ENCODE measurements around the gene GNG3.
"Not testable (repeated sequence)": the region's sequence is repeated elsewhere in the genome, so short reads cannot be mapped to it uniquely, and the experiment has no call there.

Gene GNG3

DNA sequence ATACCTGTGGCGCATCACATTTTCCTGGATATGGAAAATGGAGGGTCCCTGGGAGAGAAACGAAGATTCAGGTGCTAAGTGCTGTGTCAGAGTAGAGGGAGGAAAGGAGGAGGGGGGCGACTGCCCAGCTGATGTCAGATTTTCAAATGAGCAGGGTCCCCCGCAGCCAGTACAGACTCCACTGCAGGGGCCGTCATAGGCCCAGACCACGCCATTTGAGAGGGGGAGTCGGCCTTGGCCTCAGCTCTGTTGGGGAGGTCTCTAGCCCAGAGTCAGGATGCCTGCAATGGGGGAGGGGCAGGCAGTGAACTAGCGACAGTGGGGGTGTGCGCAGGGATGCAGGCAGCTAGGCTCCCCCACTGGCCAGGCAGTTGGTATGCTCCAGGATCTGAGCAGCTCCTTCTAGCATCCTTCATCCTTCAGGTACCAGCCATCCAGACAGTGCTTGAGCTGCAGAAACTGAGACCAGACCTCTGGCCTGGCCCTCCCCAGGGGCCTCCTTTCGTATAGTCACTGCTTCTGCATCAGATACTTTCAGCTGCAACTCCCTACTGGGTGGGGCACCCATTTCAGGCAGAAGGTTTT is at the start of gene GNG3, which contains the start of gene BSCL2:
Gene GNG3, plus strand, starts transcription at position 400 of the 585 bp plus-strand sequence. CDS start 620 bp downstream, outside the sequence.
Gene BSCL2, minus strand, starts transcription at position 148 of the 585 bp plus-strand sequence. CDS start 229 bp downstream, outside the sequence.
- DNase-seq (ENCODE audit: low spot score), result no peak
- FAIRE-seq, result no peak

DNA sequence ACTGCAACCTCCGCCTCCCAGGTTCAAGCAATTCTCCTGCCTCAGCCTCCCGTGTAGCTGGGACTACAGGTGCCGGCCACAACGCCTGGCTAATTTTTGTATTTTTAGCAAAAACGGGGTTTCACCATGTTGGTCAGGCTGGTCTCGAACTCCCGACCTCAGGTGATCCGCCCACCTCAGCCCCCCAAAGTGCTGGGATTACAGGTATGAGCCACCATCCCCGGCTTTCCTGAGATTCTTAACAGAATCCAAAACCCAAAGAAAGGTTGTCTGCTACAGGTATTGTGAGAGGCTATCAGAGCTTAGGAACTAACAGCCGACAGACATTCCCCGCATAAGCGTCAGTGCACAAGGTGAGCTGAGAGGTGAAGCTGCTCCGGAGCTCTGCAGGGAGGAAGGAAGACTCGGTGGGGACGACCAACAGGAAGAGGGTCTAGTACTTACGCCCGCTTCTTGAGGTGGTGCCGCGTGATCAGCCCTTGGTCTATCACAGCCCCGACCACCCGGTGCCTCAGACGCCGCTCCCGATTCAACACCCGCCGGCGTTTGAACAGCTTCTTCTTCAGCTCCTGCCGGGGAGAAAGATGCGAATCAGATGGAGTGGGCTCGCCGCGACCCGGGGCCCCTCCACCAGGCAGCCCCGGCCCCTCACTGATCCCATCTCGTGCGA is 42.9 kb upstream of the GNG3 start:
- DNase-seq (ENCODE audit: low spot score), result peak; percentile 57
- no peak for FAIRE-seq

DNA sequence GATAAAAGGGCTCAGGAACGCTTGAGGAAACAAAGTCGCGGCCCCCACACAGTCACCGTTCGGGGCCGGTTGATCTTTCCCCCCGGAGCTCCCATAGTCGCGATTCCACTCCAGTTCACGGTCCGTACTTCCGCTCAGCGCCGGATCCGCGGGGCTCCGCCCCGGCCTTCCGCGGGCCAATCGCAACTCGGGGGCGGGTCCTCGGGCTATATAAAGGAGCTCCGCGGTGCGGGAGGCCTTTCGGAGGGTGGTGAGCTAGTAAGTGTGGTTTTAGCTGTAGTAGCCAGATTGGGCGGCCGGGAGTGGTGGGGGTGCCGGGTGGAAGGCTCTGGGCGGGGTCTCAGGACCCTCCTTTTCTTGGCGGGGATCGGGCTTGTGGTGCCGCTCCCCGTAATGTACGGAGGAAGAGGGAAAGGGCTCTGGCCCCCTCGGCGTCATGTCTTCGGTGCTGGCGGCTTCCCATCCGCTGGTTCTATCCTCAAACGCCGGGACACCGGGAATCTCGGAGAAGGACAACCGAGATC is 42.3 kb upstream of the GNG3 start, which contains the start of the genes C11orf98 and CSKMT:
Gene C11orf98, minus strand, starts transcription at position 136 of the 524 bp plus-strand sequence. Its CDS starts 41 bp downstream, at position 95.
Gene CSKMT, plus strand, starts transcription at position 238 of the 524 bp plus-strand sequence. CDS start 568 bp downstream, outside the sequence.
- FAIRE-seq, result no peak
- peak; percentile 96 for DNase-seq (ENCODE audit: low spot score)

DNA sequence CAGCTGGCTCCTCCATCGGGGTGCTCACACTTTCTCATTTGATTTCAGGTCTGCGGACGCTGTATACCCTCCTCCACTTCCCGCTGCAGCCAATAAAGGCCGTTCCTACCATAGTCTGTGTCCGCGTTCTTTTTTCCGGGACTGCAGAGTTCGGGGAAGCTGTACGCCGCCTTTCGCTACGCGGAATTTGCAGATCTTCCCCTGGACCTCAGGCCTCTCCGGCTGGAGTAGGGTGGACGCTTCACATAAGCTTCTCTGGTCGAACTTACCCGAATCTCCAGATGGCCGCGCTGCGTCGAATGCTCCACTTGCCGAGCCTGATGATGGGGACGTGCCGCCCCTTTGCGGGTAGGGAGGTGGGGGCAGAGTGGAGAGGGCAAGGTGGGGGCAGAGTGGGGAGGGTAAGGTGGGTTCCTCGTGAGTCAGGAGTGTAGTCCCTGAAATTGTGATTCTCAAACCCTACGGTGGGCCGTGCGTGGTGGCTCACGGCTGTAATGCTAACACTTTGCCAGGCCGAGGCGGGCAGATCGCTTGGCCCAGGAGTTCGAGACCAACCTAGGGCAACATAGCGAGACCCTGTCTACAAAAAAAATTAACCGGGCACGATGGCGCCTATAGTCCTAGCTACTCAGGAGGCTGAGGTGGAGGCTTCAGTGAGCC is 41.7 kb upstream of the GNG3 start:
- no peak for DNase-seq (ENCODE audit: low spot score)
- no peak for FAIRE-seq

DNA sequence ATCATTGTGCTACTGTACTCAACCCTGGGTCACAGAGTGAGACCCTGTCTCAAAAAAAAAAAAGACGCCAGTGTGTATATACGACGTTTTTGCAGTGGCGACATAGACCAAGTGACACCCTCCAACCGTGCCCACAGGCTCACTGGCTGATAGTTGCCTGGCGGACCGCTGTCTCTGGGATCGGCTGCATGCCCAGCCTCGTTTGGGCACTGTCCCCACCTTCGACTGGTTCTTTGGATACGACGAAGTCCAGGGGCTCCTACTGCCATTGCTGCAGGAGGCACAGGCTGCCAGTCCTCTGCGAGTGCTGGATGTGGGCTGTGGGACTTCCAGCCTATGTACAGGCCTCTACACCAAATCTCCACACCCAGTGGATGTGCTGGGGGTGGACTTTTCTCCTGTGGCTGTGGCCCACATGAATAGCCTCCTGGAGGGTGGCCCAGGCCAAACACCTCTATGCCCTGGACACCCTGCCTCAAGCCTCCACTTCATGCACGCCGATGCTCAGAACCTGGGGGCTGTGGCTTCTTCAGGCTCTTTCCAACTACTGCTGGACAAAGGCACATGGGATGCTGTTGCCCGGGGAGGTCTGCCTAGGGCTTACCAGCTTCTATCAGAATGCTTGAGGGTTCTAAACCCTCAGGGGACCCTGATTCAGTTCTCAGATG is 41.1 kb upstream of the GNG3 start:
- DNase-seq (ENCODE audit: low spot score) (no peak), FAIRE-seq (no peak)

DNA sequence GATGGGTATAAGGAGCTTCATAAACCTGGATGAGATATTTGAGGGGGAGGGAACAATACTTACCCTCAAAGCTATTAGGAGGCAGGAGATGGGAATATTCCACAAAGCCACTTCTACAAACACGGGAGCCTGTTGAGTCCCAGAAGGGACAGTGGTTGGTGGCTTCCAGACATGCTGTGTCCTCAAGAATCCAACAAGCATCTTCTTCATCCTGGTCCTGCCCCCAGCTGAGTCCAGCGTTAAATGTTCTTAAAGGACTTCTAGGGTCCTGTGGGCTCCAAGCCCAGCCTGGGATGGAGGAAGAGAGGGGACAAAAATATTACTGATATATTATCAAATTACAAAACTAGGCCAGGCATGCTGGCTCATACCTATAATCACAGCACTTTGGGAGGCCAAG is 40.0 kb upstream of the GNG3 start:
- DNase-seq (ENCODE audit: low spot score) (no peak), FAIRE-seq (no peak)

DNA sequence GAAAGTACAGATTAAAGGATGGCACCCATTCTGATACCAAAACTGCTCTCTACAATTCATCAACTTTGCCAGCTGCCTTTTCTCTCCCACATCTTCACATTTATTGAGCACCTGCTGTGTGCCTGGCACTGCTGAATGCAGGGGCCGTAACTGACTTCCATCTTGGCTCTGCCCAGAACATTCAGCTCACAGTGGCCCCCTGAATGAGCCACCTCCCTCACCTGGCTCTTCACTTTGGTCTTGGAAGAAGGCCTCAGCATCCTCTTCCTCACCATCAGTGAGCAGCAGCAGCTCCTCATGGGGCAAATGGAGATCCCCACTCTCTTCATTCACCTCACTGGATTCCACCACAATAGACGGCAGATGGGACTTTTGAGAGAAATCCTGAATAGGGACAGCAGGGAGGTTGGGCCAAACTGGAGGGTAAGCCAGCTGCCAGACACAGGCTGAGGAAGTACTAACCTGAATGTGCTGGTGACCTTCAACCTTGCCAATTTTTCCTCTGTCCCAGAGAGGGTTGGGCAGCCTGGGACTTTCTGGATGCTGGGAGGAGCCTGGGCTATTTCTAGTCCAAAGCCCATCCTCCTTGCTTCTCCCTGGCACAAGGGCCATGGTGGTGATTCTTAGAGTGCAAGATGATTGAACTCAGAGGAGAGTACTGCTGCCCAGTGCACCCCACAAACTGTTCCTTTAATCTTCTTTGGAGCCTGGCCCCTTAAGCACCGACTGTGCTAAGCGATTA is 37.9 kb upstream of the GNG3 start:
- FAIRE-seq (no peak), DNase-seq (ENCODE audit: low spot score) (no peak)

DNA sequence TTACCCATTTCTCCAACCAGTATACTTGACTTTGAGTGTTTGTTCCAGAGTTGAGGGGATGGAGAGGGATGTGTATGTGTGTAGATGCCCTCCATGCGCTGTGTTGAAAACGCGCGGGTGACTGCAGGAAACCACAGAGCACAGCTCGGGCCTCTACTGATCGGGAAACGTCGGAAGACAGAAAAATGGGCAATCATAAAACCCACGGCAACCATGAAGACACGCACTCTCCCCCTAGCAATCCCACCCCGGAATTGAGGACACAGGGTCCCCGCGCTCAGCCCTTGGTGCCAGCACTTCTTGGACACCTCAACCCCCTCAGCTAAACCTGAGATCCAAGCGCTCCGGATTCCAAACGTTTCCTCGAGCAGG is 36.3 kb upstream of the GNG3 start:
- DNase-seq (ENCODE audit: low spot score), result no peak
- no peak for FAIRE-seq

DNA sequence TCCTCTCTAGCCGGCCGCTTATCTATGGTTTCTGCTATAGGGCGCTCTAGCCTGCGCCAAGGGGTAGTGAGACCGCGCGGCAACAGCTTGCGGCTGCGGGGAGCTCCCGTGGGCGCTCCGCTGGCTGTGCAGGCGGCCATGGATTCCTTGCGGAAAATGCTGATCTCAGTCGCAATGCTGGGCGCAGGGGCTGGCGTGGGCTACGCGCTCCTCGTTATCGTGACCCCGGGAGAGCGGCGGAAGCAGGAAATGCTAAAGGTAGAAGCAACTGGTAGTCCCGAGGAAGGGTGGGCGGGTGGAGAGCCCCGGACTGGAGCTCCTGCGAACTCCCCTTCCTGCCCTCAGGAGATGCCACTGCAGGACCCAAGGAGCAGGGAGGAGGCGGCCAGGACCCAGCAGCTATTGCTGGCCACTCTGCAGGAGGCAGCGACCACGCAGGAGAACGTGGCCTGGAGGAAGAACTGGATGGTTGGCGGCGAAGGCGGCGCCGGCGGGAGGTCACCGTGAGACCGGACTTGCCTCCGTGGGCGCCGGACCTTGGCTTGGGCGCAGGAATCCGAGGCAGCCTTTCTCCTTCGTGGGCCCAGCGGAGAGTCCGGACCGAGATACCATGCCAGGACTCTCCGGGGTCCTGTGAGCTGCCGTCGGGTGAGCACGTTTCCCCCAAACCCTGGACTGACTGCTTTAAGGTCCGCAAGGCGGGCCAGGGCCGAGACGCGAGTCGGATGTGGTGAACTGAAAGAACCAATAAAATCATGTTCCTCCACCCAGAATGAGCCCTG is 35.7 kb upstream of the GNG3 start, which contains the start of the genes LBHD1 and UQCC3:
Gene LBHD1, minus strand, starts transcription at position 660 of the 782 bp plus-strand sequence. CDS start 2,236 bp downstream, outside the sequence.
Gene UQCC3, plus strand, starts transcription at position 66 of the 782 bp plus-strand sequence. Its CDS starts 73 bp downstream, at position 139.
- DNase-seq (ENCODE audit: low spot score), result peak; percentile 80
- no peak for FAIRE-seq

DNA sequence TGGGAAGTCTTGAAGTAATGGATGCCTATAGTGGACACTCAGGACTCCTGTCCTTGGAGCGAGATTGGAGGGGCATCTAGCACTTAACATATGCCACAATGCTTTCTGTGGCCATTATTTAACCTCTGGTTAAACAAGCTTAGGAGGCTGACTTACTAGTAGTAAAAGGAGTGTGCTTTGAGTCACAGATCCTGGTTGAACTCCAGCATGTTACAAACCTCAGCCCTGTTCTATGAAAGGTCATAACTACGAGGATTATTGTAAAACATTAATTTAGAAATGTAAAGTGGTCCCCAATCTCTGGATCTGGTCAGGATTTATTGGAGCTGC is 34.3 kb upstream of the GNG3 start:
- DNase-seq (ENCODE audit: low spot score), result no peak
- no peak for FAIRE-seq

DNA sequence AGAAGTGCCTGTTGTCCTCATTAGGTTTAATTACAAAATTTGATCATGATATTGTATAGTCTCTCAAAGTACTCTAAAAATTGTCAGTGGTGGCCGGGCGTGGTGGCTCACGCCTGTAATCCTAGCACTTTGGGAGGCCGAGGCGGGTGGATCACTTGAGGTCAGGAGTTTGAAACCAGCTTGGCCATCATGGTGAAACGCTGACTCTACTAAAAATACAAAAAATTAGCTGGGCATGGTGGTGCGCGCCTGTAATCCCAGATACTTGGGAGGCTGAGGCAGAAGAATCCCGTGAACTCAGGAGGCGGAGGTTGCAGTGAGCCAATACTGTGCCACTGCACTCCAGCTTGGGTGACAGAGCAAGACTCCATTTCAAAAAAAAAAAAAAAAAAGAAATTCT is 32.1 kb upstream of the GNG3 start:
- FAIRE-seq; DNase-seq (ENCODE audit: low spot score): not testable (repeated sequence)

DNA sequence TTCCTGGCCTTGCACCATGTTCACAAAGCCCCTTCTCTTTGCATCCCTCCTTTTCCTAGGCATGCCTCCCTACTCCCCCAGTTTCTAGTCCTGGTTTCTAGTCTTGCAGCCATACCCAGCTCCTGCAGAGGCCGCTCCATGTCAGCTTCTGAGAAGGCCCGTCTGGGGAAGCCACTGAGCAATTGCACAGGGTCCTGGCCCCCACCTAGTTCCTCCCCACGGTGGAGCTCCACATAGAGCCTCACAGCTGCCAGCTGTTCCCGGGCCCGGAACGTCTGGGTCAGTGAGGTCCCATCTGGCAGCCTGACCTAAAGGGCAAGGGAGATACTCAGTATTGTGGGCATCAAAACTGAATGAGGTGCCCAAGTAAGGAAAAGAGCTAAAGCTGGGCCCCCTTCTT is 30.8 kb upstream of the GNG3 start:
- FAIRE-seq, result no peak

DNA sequence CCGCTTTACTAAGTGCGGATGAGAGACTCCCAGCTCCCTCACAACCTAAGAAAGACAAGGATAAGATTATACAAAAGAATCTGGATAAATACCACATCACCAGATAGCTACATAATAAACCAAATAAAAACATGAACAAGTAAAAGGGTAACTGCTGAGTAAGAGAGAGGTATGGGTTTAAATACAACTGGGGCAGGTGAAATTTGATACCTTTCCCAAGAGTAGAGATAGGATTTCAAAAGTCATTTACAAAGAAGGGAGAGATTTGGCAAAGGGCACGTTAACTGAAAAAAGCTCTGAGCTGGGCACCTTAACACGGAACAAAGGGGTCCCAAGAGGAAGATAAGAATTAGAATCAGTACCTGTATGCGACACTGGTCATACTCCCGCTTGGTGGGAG is 30.3 kb upstream of the GNG3 start:
- FAIRE-seq (no peak), DNase-seq (ENCODE audit: low spot score) (no peak)

More for the DNA sequence above, 30.8 kb upstream of the GNG3 start:
- no peak for DNase-seq (ENCODE audit: low spot score)

DNA sequence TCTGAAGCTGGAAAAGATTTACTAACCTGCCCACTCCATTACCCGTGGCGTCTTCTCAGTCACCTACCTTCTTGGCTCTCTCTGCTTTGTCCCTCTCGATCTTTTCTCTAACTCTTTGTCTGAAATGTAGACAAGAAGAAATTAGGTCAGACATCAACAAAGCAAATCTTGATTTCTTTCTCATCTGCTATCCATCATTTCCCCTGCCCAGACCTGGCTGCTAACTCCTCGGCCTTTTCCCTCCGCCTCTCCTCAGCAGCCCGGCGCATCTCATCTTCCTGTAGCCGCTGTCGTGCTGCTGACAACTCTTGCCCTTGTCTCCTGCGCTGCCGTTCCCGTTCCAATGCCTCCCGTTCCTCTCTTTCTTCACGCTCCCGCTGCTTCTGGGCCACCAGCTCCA is 29.8 kb upstream of the GNG3 start:
- no peak for DNase-seq (ENCODE audit: low spot score)
- FAIRE-seq, result no peak

DNA sequence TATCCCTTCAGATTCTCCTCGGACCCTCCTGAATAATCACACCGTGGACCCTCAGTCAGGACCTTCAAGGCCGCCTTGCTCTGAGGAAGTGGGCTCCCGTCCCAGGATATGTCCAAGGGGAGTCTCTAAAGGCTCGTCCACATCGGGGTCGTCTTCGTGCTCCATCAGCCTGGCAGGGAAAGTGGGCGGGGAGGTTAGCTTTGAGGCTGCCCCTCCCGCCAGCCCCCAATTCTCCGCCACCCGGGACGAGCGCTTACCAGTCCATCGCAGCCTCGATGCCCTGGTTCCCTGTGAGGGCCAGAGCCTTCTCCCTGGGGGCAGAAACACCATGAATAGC is 29.1 kb upstream of the GNG3 start:
- FAIRE-seq (no peak), DNase-seq (ENCODE audit: low spot score) (no peak)

DNA sequence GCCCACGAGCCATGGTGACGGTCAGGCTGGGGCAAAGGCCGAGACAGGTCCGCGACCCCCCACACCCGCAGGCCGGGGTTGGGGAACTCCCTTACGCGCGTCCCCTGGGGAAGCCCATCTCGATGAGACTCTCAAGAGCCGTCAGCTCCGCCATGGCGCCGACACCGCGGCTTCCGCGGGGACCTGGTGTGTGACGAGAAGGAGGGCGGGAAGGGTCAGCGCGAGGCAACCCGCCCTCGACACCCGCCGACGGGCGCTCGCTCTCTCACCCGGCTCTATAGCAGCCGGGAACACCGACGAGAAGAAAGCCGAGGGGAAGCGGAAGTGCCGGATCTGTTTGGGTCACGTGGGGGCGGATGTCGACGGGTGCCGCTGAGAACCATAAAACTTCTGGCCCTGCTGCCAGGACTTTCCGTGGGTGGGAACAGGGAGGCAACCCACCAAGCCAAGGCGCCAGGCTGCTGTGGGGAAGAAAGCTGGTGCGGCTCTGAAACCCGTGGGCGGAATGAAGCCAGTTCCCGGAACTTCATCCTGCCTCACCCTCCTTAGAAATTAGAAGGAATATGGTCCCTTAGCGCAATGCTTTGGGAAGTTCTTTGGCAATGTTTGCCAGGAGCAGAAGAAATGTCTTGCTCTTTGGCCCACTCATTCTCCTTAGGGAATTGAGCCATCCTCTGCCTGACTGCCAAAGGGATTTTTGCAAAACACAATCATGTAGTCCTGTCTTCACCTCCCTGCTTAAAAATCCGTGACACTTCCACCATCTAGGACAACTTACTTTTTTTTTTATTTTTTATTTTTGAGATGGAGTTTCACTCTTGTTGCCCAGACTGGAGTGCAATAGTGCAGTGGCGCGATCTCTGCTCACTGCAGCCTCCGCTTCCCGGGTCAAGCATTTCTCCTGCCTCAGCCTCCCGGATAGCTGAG is 28.4 kb upstream of the GNG3 start, which contains the start of gene UBXN1:
Gene UBXN1, minus strand, starts transcription at position 304 of the 927 bp plus-strand sequence. Its CDS starts 150 bp downstream, at position 154.
- DNase-seq (ENCODE audit: low spot score) (peak; percentile 90), FAIRE-seq (no peak)

DNA sequence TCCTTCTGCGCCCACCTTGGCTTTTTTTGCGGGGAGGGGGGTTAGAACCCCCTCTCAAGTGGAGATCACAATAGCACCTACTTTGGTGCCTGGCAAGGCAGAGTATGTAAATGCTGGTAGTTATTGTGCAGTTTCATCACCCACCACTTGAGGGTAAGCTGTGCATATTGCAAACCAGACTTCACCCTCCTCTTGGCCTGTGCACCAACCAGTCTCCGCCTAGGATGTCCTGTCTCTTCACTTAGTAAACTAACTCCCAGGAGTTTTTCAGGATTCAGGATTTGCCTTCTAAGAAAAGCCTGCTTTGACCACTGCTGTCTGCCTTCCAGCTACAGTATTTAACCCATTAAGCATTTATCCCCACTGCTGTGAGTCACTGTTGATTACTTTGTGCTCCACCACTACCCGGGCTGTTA is 26.6 kb upstream of the GNG3 start:
- peak; percentile 75 for DNase-seq (ENCODE audit: low spot score)
- FAIRE-seq, result peak; percentile 67

DNA sequence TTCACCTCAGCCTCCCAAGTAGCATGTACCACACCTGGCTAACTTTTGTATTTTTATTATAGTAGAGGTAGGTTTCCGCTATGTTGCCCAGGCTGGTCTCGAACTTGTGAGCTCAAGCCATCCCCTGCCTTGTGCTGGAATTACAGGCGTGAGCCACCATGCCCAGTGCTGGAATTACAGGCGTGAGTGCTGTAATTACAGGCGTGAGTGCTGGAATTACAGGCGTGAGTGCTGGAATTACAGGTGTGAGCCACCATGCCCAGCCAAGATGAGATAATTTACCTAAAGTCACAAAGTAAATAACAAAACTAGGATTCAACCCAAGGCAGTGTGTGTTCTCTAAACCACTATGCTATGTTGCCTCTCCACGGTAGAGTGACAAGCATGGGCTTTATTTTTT is 25.0 kb upstream of the GNG3 start:
- FAIRE-seq (no peak), DNase-seq (ENCODE audit: low spot score) (no peak)
